GM18511 (cell line): ENCODE data around the gene SERPINF2.
"Not testable (repeated sequence)": the region's sequence is repeated elsewhere in the genome, so short reads cannot be mapped to it uniquely, and the experiment has no call there.

Experiments used
- ATAC-seq: cut with Tn5 transposase; IDR thresholded peaks from one replicate; pipeline ENCODE4 v1.9.1; 2021; ENCODE audit warnings: mild to moderate bottlenecking, moderate library complexity; ENCODE audit not compliant: unreplicated experiment

SERPINF2 gene

DNA sequence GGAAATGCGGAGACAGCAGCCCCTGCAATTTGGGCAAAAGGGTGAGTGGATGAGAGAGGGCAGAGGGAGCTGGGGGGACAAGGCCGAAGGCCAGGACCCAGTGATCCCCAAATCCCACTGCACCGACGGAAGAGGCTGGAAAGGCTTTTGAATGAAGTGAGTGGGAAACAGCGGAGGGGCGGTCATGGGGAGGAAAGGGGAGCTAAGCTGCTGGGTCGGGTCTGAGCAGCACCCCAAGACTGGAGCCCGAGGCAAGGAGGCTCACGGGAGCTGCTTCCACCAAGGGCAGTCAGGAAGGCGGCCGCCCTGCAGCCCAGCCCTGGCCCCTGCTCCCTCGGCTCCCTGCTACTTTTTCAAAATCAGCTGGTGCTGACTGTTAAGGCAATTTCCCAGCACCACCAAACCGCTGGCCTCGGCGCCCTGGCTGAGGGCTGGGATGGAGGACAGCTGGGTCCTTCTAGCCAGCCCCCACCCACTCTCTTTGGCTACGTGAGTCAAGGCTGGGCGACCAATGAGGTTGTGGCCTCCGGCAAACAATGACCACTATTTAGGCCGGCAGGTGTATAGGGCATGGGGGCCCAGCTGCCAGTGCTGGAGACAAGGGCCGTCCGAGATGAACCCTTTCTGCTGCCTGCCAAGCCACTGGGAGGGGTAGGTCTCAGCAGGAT, 19.7 kb downstream of the SERPINF2 start:
- ATAC-seq, result no peak

DNA sequence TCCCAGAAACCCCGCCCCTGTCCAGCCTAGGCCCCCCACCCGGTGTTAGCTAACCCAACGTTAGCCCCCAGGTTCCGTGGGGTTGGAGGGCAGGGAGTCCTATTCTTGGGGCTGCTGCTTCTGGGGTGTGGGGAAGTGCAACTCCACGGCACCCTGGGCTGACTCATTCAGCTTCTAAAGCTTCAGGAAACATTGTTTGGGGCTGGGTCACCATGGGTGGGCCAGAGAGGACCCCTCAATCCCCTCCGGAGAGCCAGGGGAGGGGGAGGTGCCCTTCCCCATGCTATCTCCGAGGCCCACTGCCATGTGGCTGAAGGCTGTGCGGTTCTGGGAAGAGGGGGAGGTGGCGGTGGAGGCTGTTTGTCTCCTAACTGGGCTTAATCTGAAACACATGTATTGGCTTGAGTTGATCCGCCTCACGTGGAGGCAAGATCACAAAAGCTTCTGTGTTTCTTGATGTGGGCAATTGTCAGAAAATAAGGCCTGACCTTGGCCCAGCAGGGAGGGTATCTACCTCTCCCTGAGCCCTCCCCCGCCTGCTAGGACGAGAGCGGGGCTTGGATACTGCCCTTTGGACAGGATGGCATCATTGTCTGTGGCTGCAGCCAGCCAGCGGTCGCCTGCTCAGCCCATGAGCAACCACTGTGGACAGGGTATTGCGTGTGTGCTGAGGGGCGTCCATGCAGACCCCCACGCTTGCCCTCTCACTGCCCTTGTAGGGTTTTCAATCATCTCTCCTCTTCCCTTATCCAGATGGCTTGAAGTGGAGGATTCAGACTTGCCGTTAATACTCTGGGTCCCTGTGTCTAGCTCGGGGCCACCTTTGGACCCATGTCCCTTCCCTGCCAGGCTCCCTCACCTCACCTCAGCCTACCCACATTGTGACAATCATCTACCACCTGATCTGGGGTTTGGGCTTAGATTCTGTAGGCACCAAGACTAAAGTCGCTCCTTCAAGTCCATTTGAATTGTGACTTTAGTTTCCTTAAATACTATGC, 20.5 kb downstream of the SERPINF2 start:
- no peak for ATAC-seq

DNA sequence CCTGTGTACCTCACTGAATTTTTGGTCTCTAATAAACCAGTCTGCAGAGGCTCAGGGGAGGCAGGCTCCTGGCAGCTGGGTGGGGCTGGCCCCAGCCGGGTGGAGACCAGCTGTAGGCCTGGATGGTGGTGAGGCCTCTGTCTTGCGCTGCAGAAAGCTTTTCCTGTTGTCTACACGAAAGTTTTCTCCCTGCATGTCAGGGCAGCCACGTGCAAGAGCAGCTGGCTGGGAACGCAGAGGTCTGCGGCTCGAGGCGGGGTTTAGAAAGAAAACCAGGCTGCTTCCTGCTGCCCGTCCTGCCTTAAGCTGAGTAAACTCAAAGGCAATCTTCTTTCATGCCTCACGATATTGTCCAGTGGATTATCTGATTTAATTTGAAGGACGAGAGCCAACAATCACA, 21.6 kb downstream of the SERPINF2 start:
- no peak for ATAC-seq

DNA sequence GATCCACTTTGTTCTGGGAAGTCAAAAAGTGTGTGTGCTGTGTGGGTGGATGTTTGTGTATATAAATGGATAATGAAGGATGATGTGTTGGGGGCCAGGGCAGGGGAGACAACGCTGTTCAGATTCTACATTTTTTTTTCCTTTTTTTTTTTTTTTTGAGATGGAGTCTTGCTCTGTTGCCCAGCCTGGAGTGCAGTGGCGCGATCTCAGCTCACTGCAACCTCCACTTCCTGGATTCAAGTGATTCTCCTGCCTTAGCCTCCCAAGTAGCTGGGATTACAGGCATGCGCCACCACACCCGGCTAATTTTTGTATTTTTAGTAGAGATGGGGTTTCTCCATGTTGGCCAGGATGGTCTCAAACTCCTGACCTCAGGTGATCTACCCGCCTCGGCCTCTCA, 22.0 kb downstream of the SERPINF2 start:
- not testable (repeated sequence) for ATAC-seq

DNA sequence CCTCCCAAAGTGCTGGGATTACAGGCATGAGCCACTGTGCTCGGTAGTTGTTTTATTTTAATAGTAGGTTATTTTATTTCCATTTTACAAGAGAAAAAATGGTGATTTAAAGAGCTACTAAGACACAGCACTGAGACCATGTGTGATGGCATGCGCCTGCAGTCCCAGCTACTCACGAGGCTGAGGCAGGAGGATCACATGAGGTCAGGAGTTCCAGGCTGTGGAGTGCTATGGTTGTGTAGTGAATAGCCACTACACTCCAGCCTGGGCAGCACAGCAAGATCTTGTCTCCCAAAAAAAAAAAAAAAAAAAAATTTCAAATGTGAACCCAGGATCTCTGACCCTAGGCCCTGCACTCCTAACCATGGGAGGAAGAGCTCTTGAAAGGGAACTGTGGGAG, 22.9 kb downstream of the SERPINF2 start:
- ATAC-seq, result no peak

DNA sequence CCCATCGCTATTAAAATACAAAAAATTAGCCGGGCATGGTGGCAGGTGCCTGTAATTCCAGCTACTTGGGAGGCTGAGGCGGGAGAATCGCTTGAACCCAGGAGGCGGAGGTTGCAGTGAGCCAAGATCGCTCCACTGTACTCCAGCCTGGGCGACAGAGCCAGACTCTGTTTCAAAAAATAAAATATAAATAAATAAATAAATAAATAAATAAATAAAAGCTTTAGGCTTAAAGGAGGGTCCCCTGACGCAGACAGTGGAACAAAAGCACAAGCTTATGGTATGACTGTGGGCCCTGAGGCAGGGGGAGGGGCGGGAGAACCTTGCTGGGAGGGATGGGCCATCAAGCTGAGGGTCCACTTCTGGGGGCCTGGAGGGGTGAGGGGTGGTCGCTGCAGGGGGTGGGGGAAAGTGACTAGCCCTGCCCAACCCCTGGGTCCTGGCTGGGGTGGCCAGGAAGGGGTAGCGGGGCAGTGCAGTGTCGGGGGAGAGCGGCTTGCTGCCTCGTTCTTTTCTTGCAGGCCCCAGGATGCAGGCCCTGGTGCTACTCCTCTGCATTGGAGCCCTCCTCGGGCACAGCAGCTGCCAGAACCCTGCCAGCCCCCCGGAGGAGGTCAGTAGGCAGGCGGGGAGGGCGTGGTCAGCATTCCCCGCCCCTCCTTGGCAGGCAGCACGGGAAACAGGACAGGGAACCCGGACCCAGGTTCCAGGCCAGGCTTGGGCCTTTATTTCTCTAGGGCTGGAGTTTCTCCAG, 23.9 kb downstream of the SERPINF2 start:
- no peak for ATAC-seq

DNA sequence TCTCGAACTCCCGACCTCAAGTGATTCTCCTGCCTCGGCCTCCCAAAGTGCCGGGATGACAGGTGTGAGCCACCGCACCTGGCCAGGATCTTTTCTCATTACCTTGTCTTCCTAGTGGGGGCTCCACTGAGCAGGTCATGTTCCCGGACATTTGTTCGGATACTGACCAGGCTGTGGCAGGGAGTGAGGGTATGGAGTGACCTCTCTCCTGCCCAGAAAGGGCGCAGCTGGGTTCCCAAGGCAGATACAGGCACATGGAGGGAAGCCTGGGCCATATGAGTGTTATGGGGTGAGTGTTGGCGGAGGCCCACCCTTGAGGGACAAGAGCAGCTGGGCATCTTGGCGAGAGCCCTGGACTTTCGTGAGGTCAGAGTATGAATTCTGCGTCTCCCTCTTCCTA, 24.7 kb downstream of the SERPINF2 start:
- no peak for ATAC-seq

DNA sequence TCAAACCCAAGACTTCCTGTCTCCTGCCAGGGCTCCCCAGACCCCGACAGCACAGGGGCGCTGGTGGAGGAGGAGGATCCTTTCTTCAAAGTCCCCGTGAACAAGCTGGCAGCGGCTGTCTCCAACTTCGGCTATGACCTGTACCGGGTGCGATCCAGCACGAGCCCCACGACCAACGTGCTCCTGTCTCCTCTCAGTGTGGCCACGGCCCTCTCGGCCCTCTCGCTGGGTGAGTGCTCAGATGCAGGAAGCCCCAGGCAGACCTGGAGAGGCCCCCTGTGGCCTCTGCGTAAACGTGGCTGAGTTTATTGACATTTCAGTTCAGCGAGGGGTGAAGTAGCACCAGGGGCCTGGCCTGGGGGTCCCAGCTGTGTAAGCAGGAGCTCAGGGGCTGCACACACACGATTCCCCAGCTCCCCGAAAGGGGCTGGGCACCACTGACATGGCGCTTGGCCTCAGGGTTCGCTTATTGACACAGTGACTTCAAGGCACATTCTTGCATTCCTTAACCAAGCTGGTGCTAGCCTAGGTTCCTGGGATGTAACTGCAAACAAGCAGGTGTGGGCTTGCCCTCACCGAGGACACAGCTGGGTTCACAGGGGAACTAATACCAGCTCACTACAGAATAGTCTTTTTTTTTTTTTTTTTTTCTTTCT, 27.3 kb downstream of the SERPINF2 start:
- no peak for ATAC-seq

DNA sequence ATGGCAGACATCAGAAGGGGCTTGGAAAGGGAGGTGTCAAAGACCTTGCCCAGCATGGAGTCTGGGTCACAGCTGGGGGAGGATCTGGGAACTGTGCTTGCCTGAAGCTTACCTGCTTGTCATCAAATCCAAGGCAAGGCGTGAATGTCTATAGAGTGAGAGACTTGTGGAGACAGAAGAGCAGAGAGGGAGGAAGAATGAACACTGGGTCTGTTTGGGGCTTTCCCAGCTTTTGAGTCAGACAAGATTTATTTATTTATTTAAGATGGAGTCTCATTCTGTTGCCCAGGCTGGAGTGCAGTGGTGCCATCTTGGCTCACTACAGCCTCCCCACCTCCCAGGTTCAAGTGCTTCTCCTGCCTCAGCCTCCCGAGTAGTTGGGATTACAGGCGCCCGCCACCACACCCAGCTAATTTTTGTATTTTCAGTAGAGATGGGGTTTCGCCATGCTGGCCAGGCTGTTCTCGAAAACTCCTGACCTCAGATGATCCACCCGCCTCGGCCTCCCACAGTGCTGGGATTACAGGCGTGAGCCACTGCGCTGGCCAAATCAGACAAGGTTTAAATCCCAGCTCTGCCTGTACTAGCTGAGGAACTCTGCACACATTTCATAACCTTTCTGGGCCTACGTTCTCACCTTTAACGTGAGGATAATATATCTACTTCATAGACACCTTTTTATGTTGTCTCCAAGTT, 30.5 kb downstream of the SERPINF2 start:
- not testable (repeated sequence) for ATAC-seq

DNA sequence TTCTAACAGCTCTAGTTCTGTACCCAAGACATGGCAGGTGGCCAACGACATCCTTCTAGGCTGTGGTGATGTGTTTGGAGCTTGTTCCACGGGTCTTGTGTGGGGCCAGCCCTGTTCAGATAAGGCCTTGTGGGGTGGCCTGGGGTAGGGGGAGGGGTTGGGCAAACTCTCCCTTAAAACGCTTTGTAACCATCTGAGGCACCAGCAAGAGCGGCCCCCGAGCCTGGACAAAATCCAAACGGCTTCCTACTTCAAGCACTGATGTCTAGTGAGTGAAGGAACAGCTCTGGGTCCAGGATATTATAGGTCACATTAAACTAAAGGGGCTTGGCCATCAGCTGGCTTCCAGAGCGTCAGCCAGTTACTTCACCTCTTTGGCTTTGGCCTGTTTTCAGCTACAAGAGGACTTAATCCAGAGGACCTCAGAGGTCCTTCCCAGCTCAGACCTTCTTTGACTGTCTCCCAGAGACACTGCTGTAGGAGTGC, 31.1 kb downstream of the SERPINF2 start:
- no peak for ATAC-seq

DNA sequence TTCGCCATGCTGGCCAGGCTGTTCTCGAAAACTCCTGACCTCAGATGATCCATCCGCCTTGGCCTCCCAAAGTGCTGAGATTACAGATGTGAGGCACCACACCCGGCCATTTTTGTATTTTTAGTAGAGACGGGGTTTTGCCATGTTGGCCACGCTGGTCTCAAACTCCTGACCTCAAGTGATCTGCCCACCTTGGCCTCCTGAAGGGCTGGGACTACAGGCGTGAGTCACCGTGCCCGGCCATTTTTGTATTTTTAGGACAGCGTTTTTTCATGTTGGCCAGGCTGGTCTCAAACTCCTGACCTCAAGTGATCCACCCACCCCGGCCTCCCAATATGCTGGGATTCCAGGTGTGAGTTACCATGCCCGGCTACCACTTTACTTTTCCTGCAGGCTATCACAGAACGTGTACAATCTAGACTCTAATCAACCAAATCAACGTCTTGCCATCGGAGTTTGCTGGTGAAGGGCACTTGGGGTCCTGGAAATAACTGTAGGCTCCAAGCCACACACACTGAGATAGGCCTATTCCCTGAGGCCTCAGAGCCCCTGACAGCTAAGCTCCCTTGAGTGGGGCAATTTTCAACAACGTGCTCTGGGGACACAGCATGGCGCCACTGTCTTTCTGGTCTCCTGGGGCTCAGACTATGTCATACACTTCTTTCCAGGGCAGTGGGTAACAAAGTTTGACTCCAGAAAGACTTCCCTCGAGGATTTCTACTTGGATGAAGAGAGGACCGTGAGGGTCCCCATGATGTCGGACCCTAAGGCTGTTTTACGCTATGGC, 31.9 kb downstream of the SERPINF2 start:
- ATAC-seq, result no peak

DNA sequence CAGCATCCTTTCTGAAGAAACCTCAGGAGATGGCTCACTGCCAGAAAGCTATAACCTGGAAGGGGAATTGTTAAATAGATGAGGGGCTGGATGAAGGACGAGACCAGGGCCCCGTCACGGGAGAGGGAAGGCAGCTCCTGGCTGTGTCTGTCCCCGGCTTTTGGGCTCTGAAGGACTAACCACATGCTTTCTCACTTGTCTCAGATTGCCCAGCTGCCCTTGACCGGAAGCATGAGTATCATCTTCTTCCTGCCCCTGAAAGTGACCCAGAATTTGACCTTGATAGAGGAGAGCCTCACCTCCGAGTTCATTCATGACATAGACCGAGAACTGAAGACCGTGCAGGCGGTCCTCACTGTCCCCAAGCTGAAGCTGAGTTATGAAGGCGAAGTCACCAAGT, 33.7 kb downstream of the SERPINF2 start:
- ATAC-seq, result no peak

DNA sequence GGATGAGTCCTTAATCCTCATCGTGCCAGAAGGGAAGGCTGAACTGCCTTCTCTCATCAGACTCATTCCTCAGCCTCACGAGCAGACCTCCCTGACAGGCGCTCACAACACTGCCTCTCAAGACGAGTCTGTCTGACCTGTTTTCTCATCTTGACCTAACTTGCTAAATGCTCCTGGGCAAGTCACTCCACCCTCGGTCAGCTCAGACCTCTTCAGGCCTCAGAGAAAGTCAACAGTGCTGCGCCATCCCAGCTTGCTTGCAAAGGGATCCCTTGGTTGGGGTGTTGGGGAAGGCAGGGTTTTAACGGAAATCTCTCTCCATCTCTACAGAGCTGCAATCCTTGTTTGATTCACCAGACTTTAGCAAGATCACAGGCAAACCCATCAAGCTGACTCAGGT, 34.2 kb downstream of the SERPINF2 start:
- ATAC-seq, result no peak

DNA sequence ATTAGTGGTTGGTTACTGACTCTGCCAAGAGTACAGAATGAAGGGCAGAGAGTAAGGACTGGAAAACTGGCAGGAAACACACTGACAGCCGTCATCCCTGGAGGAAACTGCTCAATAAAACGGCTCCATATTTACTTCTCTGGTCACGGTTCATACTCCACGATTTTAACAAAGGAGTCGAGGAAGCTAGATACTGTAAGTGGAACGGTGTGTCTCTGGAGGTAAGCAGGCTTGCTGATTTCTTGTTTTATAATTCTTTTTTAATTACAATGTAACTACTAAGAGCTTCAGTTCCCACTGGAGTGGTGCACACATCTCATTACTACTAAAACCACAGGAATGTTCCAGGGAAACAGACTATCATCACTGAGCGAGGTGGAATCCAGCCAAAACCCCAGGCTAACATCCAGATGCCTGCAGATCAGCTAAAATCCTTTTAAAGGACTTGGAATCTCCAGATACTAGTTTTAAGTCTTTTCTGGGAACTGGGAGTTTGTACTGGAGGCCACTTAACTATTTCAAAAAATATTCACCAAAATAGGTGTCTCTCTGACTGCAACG, 37.0 kb downstream of the SERPINF2 start:
- no peak for ATAC-seq

DNA sequence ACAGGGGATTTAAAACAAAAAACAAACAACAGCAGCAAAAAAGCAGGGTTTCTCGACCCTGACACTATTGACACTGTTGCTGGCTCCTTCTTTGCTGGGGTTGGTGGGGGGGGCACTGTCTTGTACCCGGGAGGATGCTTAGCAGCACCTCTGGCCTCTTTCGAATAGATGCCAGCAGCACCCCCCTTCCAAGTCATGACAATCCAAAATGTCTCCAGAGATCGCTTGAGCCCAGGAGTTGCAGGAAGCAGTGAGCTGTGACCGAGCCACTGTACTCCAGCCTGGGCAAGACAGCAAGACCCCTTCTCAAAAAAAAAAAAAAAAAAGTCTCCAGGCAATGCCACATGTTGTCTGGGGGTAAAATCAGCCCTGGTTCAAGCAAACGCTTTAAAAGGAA, 39.5 kb downstream of the SERPINF2 start:
- no peak for ATAC-seq

DNA sequence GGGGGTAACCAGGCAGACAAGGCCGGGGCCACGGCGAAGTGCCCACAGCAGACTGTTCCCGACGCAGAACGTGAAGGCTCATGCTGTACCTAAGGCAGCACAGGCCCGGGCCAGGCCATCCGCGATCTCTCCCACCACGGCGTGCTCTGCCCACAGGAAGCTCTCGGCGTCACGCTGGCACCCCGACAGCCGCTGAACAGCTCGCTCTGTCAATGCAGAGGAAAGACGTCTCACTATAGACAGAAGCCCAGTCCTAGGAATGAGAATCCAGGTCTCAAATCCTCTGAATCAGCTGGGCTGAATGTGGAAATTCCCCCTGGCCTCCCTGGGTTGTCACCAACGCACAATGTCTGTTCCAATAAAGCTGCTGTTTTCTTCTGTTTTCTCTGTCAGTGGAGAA, 40.6 kb downstream of the SERPINF2 start:
- no peak for ATAC-seq

DNA sequence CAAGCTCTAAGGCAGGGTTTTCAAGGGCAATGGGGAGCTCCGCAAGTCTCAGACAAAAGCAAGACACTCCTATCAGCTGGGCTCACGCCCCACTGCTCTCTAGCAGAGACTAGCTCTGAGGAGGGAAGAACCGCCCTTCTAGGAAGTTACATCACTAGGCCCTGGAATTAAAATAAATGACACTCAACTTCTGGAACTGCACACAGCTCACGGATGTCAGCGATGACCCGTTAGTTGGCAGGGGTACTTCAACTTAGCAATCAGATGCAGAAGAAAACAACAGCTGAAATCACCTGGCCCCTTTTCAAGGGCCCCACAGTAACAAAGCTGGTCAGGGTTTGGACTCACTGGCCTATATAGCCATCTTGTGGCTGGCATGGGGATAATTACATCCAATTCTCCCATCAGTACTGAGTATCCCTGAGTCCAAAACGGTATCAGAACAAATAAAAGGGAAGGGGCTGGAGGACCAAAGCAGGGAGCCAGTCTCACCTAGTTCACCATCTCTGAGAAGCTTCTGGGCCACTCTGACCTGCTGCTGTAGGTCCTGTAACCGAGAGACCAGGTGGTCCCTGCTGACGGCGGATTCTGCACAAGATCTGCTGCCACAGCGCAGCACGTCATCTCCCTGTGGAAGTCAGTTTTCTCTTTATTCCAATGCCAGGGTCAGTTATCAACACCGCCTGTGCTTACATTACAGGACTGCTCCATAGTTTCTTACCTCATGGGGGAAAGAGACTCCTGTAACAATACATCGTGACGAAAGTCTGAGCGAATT, 41.4 kb downstream of the SERPINF2 start:
- no peak for ATAC-seq

DNA sequence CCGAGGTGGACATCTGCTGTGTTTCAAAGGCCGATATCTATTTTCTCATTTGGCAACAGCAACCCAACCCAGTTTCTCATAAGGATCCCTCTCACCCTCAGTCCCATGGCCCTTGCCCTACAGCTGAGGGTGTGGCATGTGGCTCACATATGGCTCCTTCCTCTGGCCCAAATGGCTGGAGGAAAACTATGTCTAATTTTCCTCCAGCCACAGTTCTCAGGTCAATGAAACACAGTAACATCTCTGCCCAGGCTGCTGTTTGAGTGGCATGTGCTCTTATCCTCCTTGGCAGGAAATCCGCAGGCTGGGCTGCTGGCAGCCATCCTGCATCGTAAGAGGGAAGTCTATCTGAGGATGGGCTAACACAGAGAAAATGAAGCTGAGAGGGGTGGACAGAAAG, 43.3 kb downstream of the SERPINF2 start:
- ATAC-seq, result no peak
